ENCODE measurements around the gene MFAP1.

GRCh38 chr15:43867096-43867495 is 42.6 kb upstream of the MFAP1 start:
- TF ChIP-seq CTCF (IDR thresholded peaks at IDR 0.05): no peak
- no peak for TF ChIP-seq POLR2A (IDR thresholded peaks at IDR 0.05)
